PC-9 (cell line): ENCODE results near the gene KARS1. TPM values are rescaled to one million over a fixed set of nuclear protein-coding genes. Genes with fewer than 3 reads are reported as not detected.

ENCODE experiments used
- BruUV-seq: library from RNA; stranded (reverse); fragments of 400-500 nt; replicated peaks from 2 replicates; lab custom pipeline; 2021; lab: Mats Ljungman, UMichigan
- CTCF ChIA-PET: fragments of 300-600 bp; sonication (Branson Sonifier 250); formaldehyde crosslinking; loops from one replicate; lab custom pipeline; 2022; ENCODE audit warnings: antibody characterized with exemption; lab: Charles Lee
- POLR2A ChIA-PET: fragments of 300-600 bp; sonication (Branson Sonifier 250); formaldehyde crosslinking; loops from one replicate; lab custom pipeline; 2022; ENCODE audit warnings: antibody characterized with exemption; ENCODE audit not compliant: unreplicated experiment; lab: Charles Lee
- DNase-seq, 2 experiments: peaks; one replicate each; pipeline versions ENCODE4 v3.0.0 to v3.0.0-alpha.2; 2015 to 2022; ENCODE audit warnings: mixed read lengths in 1 of 2
- H2AFZ ChIP-seq: fragments of 200-600 bp; sonication (generic); 2 replicates; pipeline ENCODE4 v1.8.1; 2017; ENCODE audit warnings: antibody characterized with exemption
- H3F3A ChIP-seq: fragments of 200-600 bp; sonication (generic); 2 replicates; pipeline ENCODE4 v1.8.1; 2017; ENCODE audit warnings: antibody characterized with exemption, mild to moderate bottlenecking, low read depth; ENCODE audit not compliant: insufficient read depth
- H3K27ac ChIP-seq: fragments of 200-600 bp; sonication (generic); 2 replicates; pipeline ENCODE4 v1.6.1; 2016; ENCODE audit warnings: mixed run types
- H3K27me3 ChIP-seq: fragments of 200-600 bp; sonication (generic); 2 replicates; pipeline ENCODE4 v1.6.1; 2016; ENCODE audit warnings: low read depth, mixed run types; ENCODE audit not compliant: insufficient read depth
- H3K36me3 ChIP-seq: fragments of 200-600 bp; sonication (generic); 2 replicates; pipeline ENCODE4 v1.6.1; 2016; ENCODE audit warnings: low read depth, mixed run types
- H3K4me1 ChIP-seq: fragments of 200-600 bp; sonication (generic); replicated peaks from 2 replicates; pipeline ENCODE4 v1.6.1; 2016; ENCODE audit warnings: mixed run types; ENCODE audit not compliant: insufficient read depth
- H3K4me2 ChIP-seq: fragments of 200-600 bp; sonication (generic); 2 replicates; pipeline ENCODE4 v1.6.1; 2017; ENCODE audit warnings: mixed run types
- H3K4me3 ChIP-seq: fragments of 200-600 bp; sonication (generic); 2 replicates; pipeline ENCODE4 v1.6.1; 2016; ENCODE audit warnings: mixed run types
- H3K79me2 ChIP-seq: fragments of 200-600 bp; sonication (generic); 2 replicates; pipeline ENCODE4 v1.6.1; 2017; ENCODE audit warnings: low read depth, mixed run types
- H3K9me2 ChIP-seq: fragments of 200-600 bp; sonication (generic); 2 replicates; pipeline ENCODE4 v1.8.1; 2017; ENCODE audit warnings: mild to moderate bottlenecking; ENCODE audit not compliant: insufficient read depth
- H3K9me3 ChIP-seq: fragments of 200-600 bp; sonication (generic); 2 replicates; pipeline ENCODE4 v1.8.1; 2016; ENCODE audit warnings: low read depth; ENCODE audit not compliant: insufficient read depth
- H4K20me1 ChIP-seq: fragments of 200-600 bp; sonication (generic); 2 replicates; pipeline ENCODE4 v1.8.1; 2017; ENCODE audit not compliant: insufficient read depth
- CTCF ChIP-seq: fragments of 200-600 bp; sonication (generic); conservative IDR thresholded peaks from 2 replicates; pipeline ENCODE4 v1.6.1; 2017; ENCODE audit warnings: mixed run types, antibody characterized with exemption, mild to moderate bottlenecking, moderate library complexity
- EZH2 ChIP-seq: fragments of 200-600 bp; sonication (generic); IDR thresholded peaks from 2 replicates; pipeline ENCODE4 v1.8.0; 2017; ENCODE audit warnings: antibody characterized with exemption, low read depth
- intact Hi-C: fragments of 100-400 bp; cut with micrococcal nuclease; formaldehyde crosslinking; loops from one replicate; pipeline ENCODE4 v1.10.0; 2022; ENCODE audit not compliant: unreplicated experiment
- total RNA-seq: library from RNA; stranded (reverse); gene quantifications from 2 replicates; pipeline ENCODE4 v1.2.3, GENCODE V29; 2021

Gene KARS1
- total RNA-seq, 1 experiment from 2014 or later, result 132 TPM

GRCh38 chr16:75667503-75667902 is 20.0 kb upstream of the KARS1 start:
- no peak overlapping the region for H2AFZ ChIP-seq
- no TSS peak for BruUV-seq
- H3K4me2 ChIP-seq, result no peak overlapping the region
- CTCF ChIA-PET, result no interaction called here
- no peaks in the 10 kb centered on the region for H3F3A ChIP-seq
- H3K36me3 ChIP-seq, result no peaks in the 10 kb centered on the region
- H3K4me1 ChIP-seq, result no peaks in the 10 kb centered on the region
- no peak overlapping the region for H3K4me3 ChIP-seq
- H3K27me3 ChIP-seq, result no peaks in the 10 kb centered on the region
- H3K9me3 ChIP-seq, result no peaks in the 10 kb centered on the region
- POLR2A ChIA-PET, result no interaction called here
- no peaks in the 10 kb centered on the region for H3K79me2 ChIP-seq
- TF ChIP-seq EZH2 (no peak), CTCF (no peak)
- intact Hi-C loops, result no loop called here
- no peak for DNase-seq
- no peaks in the 10 kb centered on the region for H3K9me2 ChIP-seq
- no peak overlapping the region for H3K27ac ChIP-seq
- H4K20me1 ChIP-seq, result no peaks in the 10 kb centered on the region

DNA sequence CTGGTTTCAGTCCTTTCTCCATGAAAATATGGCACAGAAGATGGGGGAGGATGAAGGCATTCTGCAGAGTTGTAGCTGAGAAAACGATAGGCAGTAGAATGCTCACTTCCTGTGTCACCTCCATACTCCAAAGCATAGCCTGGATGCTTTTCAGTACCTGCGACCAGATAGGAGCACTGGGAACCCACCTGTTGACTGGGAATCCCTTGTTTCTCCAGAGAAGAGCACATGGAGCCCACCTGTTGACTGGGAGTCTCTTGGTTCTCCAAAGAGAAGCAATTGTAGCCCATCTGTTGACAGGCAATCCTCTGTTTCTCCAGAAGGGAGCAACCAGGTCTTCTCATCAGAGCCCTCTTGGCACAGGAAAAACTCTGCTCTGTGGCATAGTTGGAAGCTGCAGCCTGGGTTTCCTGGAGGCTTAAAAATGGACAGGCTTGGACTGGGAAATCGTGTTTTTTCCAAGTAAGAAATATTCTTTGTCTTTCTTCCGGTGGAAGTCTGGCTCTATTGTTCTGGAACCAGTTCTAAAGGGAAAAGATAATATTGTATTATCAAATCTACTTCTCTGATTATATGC is 13.3 kb upstream of the KARS1 start:
- peaks cover 17% of the 10 kb centered on the region for H3K36me3 ChIP-seq
- H3K27me3 ChIP-seq, result no peaks in the 10 kb centered on the region
- no peak overlapping the region for H3K27ac ChIP-seq
- TF ChIP-seq CTCF (no peak), EZH2 (no peak)
- H3K79me2 ChIP-seq, result no peaks in the 10 kb centered on the region
- intact Hi-C loops, result no loop called here
- DNase-seq, result no peak
- H3F3A ChIP-seq, result no peaks in the 10 kb centered on the region
- no peaks in the 10 kb centered on the region for H3K9me3 ChIP-seq
- no TSS peak for BruUV-seq
- no peak overlapping the region for H3K4me2 ChIP-seq
- no peak overlapping the region for H2AFZ ChIP-seq
- H3K4me3 ChIP-seq, result no peak overlapping the region
- H3K9me2 ChIP-seq, result no peaks in the 10 kb centered on the region
- POLR2A ChIA-PET, result no interaction called here
- H4K20me1 ChIP-seq, result no peaks in the 10 kb centered on the region; the same call in 1 of the 2 replicates
- CTCF ChIA-PET, result no interaction called here
- no peaks in the 10 kb centered on the region for H3K4me1 ChIP-seq

DNA sequence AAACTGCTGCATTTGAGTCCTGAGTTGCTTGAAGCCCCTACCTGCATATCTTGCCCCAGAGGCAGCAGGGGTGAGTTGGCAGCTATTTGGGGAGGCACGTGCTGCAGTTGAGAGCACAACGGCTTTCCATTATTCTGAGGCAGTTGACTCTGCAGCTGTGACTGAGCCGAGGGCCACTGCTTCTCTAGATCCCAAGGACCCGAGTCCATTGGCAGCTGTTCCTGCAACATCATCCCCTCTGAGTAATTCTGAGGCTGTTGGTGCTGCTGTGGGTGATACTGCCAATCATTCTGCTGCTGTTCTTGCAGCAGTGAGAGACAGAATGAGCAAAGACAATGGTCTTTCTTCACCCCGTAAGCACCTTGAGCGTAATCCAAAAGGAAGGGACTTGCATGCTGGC is 12.9 kb upstream of the KARS1 start:
- no peaks in the 10 kb centered on the region for H3K27me3 ChIP-seq
- peaks cover 17% of the 10 kb centered on the region for H3K36me3 ChIP-seq
- no peaks in the 10 kb centered on the region for H3K9me2 ChIP-seq
- no peak overlapping the region for H3K27ac ChIP-seq
- H3F3A ChIP-seq, result no peaks in the 10 kb centered on the region
- no peak for TF ChIP-seq CTCF
- no peak for TF ChIP-seq EZH2
- DNase-seq, result no peak
- no peaks in the 10 kb centered on the region for H3K79me2 ChIP-seq
- H2AFZ ChIP-seq, result no peak overlapping the region
- H3K4me2 ChIP-seq, result no peak overlapping the region
- no peaks in the 10 kb centered on the region for H3K9me3 ChIP-seq
- BruUV-seq, result no TSS peak
- H4K20me1 ChIP-seq, result no peaks in the 10 kb centered on the region; the same call in 1 of the 2 replicates
- CTCF ChIA-PET, result no interaction called here
- intact Hi-C loops, result no loop called here
- H3K4me1 ChIP-seq, result no peaks in the 10 kb centered on the region
- no peak overlapping the region for H3K4me3 ChIP-seq
- POLR2A ChIA-PET, result no interaction called here
